HG03575 (cell line): ENCODE data around the gene ALPP.
"Not testable (repeated sequence)": the region's sequence is repeated elsewhere in the genome, so short reads cannot be mapped to it uniquely, and the experiment has no call there.

Experiments
- ATAC-seq: cut with Tn5 transposase; IDR thresholded peaks from one replicate; pipeline ENCODE4 v1.9.1; 2021; ENCODE audit not compliant: unreplicated experiment, insufficient number of reproducible peaks, low FRiP score; ENCODE audit errors: extremely low read depth

ALPP gene

DNA sequence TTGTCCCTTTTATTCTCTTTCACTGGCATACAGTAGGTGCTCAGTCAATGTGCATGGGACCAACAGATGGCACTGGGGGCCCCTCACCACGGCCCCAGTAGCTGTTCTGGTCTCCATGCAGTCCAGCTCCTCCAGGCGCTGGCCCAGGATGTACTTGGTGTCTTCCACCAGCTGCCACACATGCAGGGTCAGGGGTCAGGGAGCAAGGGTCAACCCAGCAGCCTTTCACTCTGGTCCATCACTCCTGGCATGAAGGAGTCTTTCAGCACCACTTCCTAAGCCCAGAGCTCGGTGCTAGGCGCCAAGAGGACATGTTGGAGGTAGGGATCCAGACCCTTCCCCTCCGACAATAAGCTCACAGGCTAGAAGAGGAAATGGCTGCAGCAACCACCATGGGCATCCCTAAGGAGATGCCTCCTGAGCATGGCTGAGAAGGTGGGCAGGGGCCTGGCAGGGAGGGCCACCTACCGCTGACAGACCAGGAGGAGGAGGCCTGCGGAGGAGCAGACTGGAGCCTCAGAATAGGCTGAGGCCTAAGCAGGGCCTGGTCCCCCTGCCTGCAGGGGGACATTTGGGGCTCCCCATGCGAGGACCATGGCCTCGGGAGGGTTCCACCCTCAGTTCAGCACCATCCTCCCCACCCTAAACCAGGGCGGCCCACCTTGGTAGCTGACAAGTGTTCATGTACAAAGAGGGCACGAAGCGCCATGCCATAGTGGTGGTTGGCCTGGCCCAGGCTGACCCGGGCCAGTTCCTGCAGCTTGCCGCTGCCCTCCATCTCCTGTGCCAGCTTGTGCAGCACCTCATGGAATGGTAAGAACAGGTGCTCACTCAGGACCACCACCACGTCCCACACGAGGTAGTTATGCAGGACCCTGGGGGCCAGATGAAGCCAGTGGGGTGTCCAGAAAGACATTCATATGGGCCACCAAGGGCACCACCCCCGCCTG lies 38.2 kb downstream of the ALPP start:
- no peak for ATAC-seq

DNA sequence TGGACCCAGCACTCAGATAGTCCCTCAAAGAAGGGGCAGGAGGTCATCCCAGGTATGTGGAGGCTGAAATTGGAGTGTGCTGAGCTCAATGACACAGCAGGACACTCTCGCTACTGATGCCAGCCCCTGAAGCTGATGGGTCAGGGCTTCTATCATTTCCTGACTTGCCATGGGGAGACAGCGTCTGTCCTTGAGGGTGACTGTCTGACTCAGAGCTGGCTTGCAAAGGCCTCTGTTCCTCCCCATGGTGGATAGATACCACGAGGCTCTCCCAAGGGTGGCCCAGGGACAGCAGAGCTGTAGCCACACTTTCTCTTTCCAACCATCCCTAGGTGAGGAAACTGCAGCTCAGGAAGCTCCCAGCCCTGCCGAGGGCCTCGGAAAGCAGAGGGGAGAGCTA lies 38.9 kb downstream of the ALPP start:
- ATAC-seq = no peak

DNA sequence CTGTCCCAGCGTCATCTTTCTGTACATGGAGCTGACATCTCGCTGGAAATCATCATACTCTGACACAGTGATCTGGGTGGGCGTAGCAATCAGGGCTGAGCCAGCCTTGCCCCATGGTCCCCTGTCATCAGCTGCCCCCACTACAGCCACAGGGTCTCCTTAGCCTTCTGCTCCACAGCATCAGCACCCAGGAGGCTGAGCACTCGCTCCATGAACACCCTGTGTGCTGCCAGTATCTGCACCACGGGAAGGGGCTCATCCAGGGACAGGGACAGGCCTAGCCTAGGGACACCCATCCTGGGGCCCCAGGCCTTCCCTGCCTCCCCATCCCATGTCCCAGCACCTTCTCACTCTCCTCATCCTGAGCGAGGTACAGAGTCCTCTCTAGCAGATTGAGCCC lies 39.5 kb downstream of the ALPP start:
- ATAC-seq = no peak

DNA sequence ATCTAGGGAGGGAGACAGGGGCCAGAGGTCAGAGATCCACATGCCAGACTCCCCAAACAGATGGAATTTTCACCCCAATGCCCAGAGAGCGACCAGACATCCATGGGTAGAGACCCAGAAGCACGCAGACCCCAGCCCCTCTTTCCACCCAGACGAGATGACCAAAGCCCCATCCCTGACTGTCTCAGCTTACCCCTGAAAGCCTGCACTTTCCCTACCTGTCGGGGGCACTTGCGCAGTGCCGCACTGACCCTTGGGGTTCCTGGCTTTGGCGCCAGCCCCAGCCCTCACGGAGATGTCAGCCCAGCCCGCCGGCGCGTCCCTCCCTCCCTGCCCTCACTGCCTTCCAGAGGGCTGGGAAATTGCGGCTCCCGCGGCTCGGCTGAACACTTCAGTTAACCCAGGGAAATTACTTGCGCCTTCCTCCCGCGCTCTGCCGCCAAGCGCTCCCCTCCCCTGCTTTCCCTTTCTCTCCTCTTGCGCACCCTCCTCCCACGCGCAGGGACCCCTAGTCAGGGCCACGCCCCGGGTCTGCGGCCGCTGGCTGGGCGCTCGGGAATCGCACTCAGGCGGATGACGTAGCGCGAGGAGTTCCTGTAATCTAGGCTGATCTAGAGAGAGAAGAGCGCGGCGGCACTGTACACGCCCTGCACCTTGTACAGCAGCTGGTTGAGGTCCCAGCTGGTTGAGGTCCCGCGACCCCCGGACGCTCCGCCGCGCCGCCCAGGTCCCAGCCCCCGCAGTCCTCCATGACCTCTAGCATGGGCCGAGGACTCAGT lies 40.1 kb downstream of the ALPP start:
- ATAC-seq = no peak

DNA sequence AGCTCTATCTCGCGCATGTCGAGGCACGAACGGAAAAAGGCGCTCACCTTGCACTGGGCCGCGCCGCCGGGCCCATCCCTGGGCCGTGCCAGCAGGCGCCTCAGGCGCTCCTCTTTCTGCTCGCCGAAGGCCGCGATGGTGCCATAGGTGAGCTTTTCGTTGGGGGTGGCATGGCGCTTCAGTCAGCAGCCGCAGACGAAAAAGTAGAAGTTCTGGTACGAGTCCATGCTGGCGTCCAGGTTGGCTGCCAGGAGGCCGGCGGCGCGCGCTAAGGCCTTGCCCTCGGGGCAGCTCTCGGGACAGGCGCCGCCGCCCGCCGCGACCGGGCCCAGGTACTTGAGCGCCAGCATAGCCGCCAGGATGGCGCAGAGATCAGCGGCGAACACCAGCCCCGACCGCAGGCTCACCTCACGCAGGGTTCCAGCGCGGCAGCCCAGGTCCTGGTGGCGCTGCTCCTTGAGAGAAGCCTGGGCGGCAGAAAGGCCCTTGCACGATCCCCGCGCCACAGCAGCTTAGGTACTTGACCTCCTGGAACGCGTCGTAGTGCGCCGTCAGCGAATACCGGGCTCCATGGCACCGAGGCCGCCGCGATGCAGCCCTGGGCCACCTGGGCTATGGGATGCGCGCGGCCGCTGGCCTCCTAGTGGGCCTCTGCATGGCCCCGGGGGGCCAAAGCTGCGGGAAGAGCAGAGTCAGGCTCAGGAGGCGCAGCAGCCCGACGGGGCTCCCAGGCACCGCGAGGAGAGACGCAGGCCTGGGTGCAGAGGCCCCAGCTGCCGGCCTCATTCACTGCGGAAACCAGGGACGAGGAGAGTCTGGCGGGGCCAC lies 40.9 kb downstream of the ALPP start:
- ATAC-seq = no peak

DNA sequence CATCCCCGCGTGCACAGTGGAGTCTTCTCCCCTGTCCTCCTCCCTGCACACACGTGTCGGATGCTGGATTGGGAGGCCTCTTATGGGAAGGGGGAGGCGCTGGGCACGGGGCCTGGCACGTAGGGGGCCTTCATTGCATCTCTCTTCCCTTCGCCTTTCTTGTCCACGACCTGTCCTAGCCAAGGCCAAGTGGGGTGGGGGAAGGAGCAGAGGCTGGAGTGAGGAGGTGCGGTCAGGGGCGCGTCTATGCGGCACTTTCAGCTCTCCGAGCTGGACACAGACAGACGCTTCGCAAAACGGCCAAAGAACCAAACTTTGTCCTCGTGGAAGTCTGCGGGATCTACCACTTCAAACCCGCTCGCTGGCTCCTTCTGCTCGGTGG lies 41.5 kb downstream of the ALPP start:
- ATAC-seq = no peak

DNA sequence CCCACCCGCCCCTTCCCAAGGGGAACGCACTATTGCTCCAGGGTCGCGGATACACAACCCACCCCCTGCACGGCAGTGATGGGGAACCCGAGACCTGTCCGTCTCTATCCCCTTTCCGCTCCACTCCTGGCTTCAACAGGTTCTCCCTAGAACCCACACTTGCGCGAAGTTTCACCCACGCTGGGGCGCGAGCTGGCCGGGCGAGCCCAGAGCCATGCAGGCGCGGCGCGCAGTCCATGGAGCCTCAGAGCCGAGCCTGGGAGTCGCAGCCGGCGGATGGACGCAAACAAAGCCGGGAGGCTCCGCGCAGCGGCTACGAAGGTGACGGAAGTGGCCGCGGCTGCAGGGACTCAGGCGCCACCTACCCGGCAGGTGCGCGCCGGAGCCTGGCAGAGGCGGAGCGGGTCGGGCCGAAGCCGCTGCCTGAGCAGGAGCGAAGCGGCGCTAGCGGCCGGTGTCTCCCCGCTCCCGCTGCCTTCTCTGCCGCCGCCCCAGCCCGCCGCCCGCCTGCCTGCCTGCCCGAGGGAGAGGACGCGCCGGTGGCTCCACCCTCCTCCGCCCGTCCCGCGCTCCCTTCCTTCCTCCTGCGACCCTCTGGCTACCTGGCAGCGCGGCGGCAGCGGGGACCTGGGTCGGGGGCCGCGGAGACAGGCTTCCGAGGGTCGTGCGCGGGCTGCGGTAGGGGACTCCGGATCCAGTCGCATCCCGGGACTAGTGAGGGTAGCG lies 42.1 kb downstream of the ALPP start:
- no peak for ATAC-seq

DNA sequence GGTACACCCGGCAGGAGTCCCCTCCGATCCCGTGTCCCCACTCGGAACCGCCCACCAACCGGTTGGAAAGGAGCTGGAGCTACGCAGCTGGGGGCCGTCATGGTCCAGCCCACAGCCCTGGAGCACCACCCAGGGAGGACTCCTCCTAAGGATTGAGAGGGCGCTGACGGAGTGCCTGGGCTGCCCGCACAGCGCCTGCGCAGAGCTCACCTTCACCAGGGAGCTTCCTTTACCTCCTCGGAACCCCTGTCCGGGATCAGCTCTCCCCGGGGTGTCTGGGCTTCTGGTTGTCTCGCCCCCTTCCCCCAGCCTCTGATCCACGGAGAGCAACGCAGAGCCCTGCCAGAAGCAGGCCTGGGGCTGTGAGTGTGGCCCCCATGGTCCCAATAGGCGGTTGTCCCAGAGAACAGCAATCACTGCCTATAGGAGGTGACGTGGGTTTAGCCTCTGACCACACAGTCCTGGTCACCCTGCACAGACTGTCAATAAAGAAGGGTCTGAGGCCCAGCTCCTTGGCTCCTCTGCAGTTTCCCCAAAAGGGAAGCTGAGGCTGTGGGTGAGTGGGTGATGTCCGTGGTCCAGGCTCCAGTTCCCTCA lies 42.7 kb downstream of the ALPP start:
- ATAC-seq = no peak

DNA sequence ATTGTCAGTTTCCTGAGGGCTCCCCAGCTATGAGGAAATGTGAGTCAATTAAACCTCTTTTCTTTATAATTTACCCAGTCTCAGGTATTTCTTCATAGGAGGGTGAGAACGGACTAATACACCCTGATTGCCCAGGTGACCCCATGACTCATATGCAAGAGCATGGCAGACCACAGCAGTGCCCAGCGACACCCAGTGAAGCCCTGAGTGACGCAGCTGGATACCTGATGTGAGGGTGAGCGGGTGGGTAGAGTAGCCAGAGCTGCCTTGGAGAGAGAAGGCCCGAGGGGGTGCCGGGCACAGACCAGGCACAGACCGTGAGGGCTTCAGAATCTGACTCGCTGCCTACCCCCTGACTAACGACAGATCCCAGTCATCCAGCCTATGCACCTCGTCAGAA lies 43.5 kb downstream of the ALPP start:
- no peak for ATAC-seq

DNA sequence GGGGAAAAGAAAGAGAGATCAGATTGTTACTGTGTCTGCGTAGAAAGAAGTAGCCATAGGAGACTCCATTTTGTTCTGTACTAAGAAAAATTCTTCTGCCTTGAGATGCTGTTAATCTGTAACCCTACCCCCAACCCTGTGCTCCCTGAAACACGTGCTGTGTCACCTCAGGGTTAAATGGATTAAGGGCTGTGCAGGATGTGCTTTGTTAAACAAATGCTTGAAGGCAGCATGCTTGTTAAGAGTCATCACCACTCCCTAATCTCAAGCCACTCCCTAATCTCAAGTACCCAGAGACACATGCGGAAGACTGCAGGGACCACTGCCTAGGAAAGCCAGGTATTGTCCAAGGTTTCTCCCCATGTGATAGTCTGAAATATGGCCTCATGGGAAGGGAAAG lies 44.4 kb downstream of the ALPP start:
- not testable (repeated sequence) for ATAC-seq

DNA sequence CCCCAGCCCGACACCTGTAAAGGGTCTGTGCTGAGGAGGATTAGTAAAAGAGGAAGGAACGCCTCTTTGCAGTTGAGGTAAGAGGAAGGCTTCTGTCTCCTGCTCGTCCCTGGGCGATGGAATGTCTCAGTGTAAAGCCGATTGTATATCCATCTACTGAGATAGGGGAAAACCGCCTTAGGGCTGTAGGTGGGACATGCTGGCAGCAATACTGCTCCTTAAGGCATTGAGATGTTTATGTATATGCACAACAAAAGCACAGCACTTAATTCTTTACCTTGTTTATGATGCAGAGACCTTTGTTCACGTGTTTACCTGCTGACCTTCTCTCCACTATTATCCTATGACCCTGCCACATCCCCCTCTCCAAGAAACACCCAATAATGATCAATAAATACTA lies 44.9 kb downstream of the ALPP start:
- ATAC-seq = not testable (repeated sequence)

DNA sequence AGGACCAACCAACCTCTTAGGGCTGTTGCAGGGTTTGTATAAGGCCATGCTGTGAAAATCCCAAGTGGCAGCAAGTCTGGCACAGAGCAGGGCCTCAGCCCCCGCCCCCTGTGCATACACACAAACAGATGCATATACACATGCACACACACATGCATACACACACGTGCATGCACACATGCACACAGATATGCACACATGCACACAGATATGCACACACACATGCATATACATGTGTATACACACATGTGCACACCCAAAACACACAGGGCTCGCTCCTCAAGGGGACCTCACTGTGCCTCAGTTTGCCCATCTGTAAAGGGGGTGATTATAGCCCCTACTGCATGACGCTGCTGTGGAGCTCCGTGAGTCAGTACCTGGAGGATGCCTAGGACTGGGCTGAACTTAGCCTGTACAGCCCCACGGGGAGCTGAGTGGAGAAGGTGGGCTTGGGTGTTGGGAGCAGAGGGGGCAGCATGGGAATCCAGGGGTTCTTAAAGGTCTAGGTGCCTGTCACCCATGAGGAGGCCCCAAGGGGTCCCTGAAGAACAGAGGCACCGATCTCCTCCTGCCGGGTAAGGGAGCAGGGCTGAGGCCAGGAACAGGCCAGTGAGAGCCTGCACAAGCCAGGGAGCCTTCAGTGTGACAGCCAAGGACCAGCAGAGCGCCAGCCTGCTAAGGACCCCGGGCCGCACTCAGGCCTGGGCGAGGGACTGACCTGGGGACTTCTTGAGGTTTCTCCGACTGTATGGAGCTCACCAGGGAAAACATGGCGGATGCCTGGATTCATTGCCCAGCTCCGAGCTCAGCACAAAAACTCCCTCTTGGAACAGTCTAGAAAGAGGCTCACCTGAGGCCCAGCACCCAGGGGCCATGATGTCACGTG lies 53.4 kb downstream of the ALPP start:
- no peak for ATAC-seq
